Esophagus muscularis mucosa (tissue), 4 donors: ENCODE results near the gene PLXNA4. TPM values are rescaled to one million over a fixed set of nuclear protein-coding genes. Genes with fewer than 3 reads are reported as not detected.

Source experiments
- DNase-seq: peaks from one replicate; pipeline ENCODE4 v3.0.0-alpha.2; 2017; ENCODE audit errors: extremely low spot score
- H3K27ac ChIP-seq, 4 donors: fragments of 200-600 bp; sonication (generic); replicated peaks in 1 of 4; 1 replicate in 3 of 4; 2 replicates in 1 of 4; pipeline ENCODE4 v1.5.1; 2016 to 2019; ENCODE audit warnings: mild to moderate bottlenecking in 1 of 4
- H3K27me3 ChIP-seq, 4 donors: fragments of 200-600 bp; sonication (generic); one replicate each; pipeline versions ENCODE4 v1.5.1 to v1.6.0; 2016 to 2019
- H3K36me3 ChIP-seq, 4 donors: fragments of 200-600 bp; sonication (generic); one replicate each; pipeline ENCODE4 v1.5.1; 2016 to 2019
- H3K4me1 ChIP-seq, 4 donors: fragments of 200-600 bp; sonication (generic); one replicate each; pipeline ENCODE4 v1.5.1; 2016 to 2019
- H3K4me3 ChIP-seq, 4 donors: fragments of 200-600 bp; sonication (generic); 1 replicate in 2 of 4; 2 replicates in 2 of 4; pipeline ENCODE4 v1.5.1; 2016 to 2019; ENCODE audit warnings: mild to moderate bottlenecking in 4 of 4, moderate library complexity in 1 of 4
- H3K9me3 ChIP-seq, 4 donors: fragments of 200-600 bp; sonication (generic); 1 replicate in 3 of 4; 2 replicates in 1 of 4; pipeline ENCODE4 v1.5.1; 2016 to 2019
- EP300 ChIP-seq: sonication (generic); formaldehyde crosslinking; IDR thresholded peaks from one replicate; pipeline ENCODE4 v1.6.1; 2017; ENCODE audit warnings: antibody characterized with exemption
- POLR2A ChIP-seq: fragments of 450-650 bp; IDR thresholded peaks from one replicate; pipeline ENCODE4 v1.6.1; 2017; ENCODE audit warnings: antibody characterized with exemption, moderate library complexity, mild to moderate bottlenecking, low read depth
- POLR2AphosphoS5 ChIP-seq, 2 donors: sonication (generic); formaldehyde crosslinking; IDR thresholded peaks; one replicate each; pipeline ENCODE4 v1.6.1; 2017; ENCODE audit warnings: antibody characterized with exemption in 2 of 2
- WGBS: methylation state at CpG from one replicate; pipeline ENCODE4 v1.1.5; 2018; 5-methylcytosine and 5-hydroxymethylcytosine counted together
- intact Hi-C: fragments of 100-400 bp; cut with DNase I; formaldehyde crosslinking; loops from one replicate; pipeline ENCODE4 v1.15.1; 2023
- total RNA-seq, 4 donors: library from RNA; depleted of rRNA; stranded (reverse); fragments of >200 nt; gene quantifications; one replicate each; pipeline versions ENCODE4 v1.1.0 to v1.2.1, GENCODE V29; 2016
- TF ChIP-seq, protein P1 (sequence below), 3 experiments: fragments of 200-600 bp in 2 of 3; fragments of 450-650 bp in 1 of 3; sonication (generic) in 2 of 3; IDR thresholded peaks; one replicate each; pipeline ENCODE4 v1.5.1; 2017 to 2019; ENCODE audit warnings: antibody characterized with exemption in 3 of 3, mild to moderate bottlenecking in 2 of 3, moderate library complexity in 1 of 3

PLXNA4 gene, protein sequence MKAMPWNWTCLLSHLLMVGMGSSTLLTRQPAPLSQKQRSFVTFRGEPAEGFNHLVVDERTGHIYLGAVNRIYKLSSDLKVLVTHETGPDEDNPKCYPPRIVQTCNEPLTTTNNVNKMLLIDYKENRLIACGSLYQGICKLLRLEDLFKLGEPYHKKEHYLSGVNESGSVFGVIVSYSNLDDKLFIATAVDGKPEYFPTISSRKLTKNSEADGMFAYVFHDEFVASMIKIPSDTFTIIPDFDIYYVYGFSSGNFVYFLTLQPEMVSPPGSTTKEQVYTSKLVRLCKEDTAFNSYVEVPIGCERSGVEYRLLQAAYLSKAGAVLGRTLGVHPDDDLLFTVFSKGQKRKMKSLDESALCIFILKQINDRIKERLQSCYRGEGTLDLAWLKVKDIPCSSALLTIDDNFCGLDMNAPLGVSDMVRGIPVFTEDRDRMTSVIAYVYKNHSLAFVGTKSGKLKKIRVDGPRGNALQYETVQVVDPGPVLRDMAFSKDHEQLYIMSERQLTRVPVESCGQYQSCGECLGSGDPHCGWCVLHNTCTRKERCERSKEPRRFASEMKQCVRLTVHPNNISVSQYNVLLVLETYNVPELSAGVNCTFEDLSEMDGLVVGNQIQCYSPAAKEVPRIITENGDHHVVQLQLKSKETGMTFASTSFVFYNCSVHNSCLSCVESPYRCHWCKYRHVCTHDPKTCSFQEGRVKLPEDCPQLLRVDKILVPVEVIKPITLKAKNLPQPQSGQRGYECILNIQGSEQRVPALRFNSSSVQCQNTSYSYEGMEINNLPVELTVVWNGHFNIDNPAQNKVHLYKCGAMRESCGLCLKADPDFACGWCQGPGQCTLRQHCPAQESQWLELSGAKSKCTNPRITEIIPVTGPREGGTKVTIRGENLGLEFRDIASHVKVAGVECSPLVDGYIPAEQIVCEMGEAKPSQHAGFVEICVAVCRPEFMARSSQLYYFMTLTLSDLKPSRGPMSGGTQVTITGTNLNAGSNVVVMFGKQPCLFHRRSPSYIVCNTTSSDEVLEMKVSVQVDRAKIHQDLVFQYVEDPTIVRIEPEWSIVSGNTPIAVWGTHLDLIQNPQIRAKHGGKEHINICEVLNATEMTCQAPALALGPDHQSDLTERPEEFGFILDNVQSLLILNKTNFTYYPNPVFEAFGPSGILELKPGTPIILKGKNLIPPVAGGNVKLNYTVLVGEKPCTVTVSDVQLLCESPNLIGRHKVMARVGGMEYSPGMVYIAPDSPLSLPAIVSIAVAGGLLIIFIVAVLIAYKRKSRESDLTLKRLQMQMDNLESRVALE (N-terminal part only)
- 1 to 10 TPM; 5.0 to 9.5 (median 6.6) TPM for total RNA-seq

GRCh38 chr7:132575982-132576720 lies at the start of gene PLXNA4:
Gene PLXNA4 (minus strand): TSS chr7:132576470. CDS start chr7:132508693, 67,777 bp downstream.
- peaks cover 29 to 52% (median 47%) of the 10 kb centered on the region in 4 donors for H3K4me1 ChIP-seq
- DNase-seq, result no peak
- peaks cover 0 to 44% (median 4%) of the 10 kb centered on the region in 4 donors for H3K27me3 ChIP-seq
- peak within 1 kb of the TSS; percentile 54 to 75 (median 60) for H3K27ac ChIP-seq
- no peaks in the 10 kb centered on the region for H3K9me3 ChIP-seq
- under 1% methylated on average over 25 of the region's 67 CpGs for WGBS
- H3K4me3 ChIP-seq, result peak within 1 kb of the TSS; percentile 62 to 69 (median 66)
- TF ChIP-seq POLR2AphosphoS5 (IDR thresholded peaks at IDR 0.05), result no peak
- TF ChIP-seq POLR2A, result no peak
- TF ChIP-seq EP300, result no peak
- TF ChIP-seq, protein P1, sequence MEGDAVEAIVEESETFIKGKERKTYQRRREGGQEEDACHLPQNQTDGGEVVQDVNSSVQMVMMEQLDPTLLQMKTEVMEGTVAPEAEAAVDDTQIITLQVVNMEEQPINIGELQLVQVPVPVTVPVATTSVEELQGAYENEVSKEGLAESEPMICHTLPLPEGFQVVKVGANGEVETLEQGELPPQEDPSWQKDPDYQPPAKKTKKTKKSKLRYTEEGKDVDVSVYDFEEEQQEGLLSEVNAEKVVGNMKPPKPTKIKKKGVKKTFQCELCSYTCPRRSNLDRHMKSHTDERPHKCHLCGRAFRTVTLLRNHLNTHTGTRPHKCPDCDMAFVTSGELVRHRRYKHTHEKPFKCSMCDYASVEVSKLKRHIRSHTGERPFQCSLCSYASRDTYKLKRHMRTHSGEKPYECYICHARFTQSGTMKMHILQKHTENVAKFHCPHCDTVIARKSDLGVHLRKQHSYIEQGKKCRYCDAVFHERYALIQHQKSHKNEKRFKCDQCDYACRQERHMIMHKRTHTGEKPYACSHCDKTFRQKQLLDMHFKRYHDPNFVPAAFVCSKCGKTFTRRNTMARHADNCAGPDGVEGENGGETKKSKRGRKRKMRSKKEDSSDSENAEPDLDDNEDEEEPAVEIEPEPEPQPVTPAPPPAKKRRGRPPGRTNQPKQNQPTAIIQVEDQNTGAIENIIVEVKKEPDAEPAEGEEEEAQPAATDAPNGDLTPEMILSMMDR (IDR thresholded peaks at IDR 0.05), result no peak
- intact Hi-C loops, result loop anchor here (5.0 kb wide), 1 partner anchor 59 kb away; no protein-coding TSS in a partner anchor
- H3K36me3 ChIP-seq, result no peaks in the 10 kb centered on the region

GRCh38 chr7:132625651-132626050 lies 49.4 kb upstream of the PLXNA4 start:
- 75% methylated on average over 2 of the region's 2 CpGs for WGBS
- no peak for TF ChIP-seq POLR2A
- intact Hi-C loops, result no loop called here

DNA sequence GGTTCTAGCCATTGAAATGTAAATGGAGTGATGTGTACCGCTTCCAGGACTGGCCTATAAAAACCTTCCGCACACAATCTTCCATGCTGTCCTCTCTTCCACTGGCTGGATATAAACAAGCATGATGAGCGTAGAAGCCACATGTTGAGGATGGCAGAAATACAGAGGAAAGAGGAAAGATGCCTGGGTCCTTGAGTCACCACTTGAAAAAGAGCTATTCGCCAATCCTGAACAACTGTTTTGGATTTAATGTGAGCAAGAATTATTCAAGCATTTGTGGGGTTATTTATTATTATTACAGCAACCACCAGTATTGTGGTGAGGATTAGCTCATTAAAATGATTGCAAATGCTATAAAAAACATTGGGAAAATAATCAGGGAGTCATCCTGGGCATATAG lies 45.8 kb upstream of the PLXNA4 start:
- TF ChIP-seq POLR2AphosphoS5 (IDR thresholded peaks at IDR 0.05) (no peak), POLR2A (no peak), EP300 (no peak)
- TF ChIP-seq, protein P1 (IDR thresholded peaks at IDR 0.05), result no peak
- no peak overlapping the region for H3K4me3 ChIP-seq
- H3K27ac ChIP-seq, result no peak overlapping the region
- H3K4me1 ChIP-seq, result no peaks in the 10 kb centered on the region
- WGBS, result 93% methylated on average over 4 of the region's 4 CpGs
- no peak for DNase-seq
- intact Hi-C loops, result no loop called here
- H3K9me3 ChIP-seq, result no peaks in the 10 kb centered on the region
- H3K27me3 ChIP-seq, result no peaks in the 10 kb centered on the region
- no peaks in the 10 kb centered on the region for H3K36me3 ChIP-seq

More at GRCh38 chr7:132625651-132626050, 49.4 kb upstream of the PLXNA4 start:
- Histone ChIP-seq H3K27ac (no peak overlapping the region), H3K4me1 (no peaks in the 10 kb centered on the region), H3K4me3 (no peak overlapping the region), H3K36me3 (no peaks in the 10 kb centered on the region), H3K27me3 (no peaks in the 10 kb centered on the region), H3K9me3 (no peaks in the 10 kb centered on the region)
- no peak for DNase-seq

GRCh38 chr7:132619967-132620366 lies 43.7 kb upstream of the PLXNA4 start:
- intact Hi-C loops, result no loop called here
- peaks cover 0 to 6% (median 0%) of the 10 kb centered on the region in 4 donors for H3K27me3 ChIP-seq
- H3K9me3 ChIP-seq, result no peaks in the 10 kb centered on the region
- 95% methylated on average over 6 of the region's 6 CpGs for WGBS
- no peaks in the 10 kb centered on the region for H3K36me3 ChIP-seq
- H3K27ac ChIP-seq, result no peak overlapping the region
- H3K4me3 ChIP-seq, result no peak overlapping the region
- peak; percentile 53 for DNase-seq
- H3K4me1 ChIP-seq, result peaks cover 0 to 5% (median 4%) of the 10 kb centered on the region in 4 donors
- TF ChIP-seq POLR2A (no peak), POLR2AphosphoS5 (IDR thresholded peaks at IDR 0.05) (no peak), EP300 (no peak)
- TF ChIP-seq, protein P1 (IDR thresholded peaks at IDR 0.05), result no peak
